GM04503 (cell line): ENCODE data around the gene SOCS6.
A peak's percentile ranks its signal among the peaks of the same experiment; 100 is the strongest.
"Not testable (repeated sequence)": the region's sequence is repeated elsewhere in the genome, so short reads cannot be mapped to it uniquely, and the experiment has no call there.

Source experiments
- DNase-seq: peaks from one replicate; pipeline ENCODE4 v3.0.0-alpha.2; 2012; ENCODE audit warnings: low read depth

The SOCS6 gene, protein sequence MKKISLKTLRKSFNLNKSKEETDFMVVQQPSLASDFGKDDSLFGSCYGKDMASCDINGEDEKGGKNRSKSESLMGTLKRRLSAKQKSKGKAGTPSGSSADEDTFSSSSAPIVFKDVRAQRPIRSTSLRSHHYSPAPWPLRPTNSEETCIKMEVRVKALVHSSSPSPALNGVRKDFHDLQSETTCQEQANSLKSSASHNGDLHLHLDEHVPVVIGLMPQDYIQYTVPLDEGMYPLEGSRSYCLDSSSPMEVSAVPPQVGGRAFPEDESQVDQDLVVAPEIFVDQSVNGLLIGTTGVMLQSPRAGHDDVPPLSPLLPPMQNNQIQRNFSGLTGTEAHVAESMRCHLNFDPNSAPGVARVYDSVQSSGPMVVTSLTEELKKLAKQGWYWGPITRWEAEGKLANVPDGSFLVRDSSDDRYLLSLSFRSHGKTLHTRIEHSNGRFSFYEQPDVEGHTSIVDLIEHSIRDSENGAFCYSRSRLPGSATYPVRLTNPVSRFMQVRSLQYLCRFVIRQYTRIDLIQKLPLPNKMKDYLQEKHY

GRCh38 chr18:70288851-70289328 is at the start of gene SOCS6:
Gene SOCS6, plus strand, starts transcription at chr18:70289045. Its CDS starts 35,624 bp downstream, at chr18:70324669.
- no peak for DNase-seq

DNA sequence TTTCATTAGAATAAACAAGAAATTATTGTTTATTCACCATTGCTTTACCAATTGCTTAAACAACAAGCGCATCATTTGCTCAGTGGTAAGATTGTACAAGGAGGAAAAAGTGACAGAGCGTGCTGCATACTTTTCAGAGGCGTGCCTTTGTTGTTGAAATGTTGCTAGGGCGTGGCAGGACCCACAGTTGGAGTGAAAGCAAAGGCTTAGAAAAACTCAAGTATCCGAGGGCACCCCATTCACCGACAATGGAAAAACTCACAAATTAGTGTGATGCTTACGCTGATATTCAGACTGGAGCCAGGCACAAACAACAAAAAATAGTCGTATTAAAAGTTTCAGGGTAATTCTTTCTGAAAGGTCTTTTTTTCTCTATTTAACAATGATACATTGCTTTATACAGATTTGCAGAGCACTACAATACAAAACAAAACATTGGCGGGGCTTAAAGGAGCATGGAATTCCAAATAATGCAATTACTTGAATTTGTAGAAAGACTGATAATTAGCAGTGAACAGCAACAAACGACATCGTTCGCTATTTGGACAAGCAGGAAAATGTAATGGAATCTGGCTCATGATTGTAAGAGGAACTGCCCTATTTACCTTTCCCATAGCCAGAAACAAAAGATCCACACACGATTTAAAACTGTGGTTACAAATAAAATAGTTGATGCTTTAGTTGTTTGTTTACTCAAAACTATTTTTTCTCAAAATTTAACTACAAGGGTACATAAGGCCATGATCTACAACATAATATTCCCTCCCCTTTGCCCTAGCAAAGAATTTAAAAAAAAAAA is 45.5 kb upstream of the SOCS6 start:
- no peak for DNase-seq

DNA sequence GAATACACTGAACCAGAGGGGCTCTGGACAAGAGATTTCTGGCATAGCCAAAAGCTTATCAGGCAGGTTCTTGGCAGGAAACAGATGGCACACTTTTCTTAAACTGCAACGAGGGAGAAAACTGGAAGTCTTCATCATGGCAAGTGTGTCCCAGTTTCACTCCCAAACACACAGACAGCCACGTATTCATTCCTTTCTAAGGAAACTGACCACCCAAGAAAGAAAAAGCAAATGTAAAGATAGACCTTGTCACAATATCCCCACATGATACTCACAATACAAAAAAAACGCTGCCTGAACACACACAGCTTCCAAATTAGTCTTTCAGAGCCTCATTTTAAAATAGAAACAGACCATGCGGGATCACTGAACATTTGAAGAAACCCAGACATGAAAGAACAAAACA is 42.8 kb upstream of the SOCS6 start:
- DNase-seq, result no peak

GRCh38 chr18:70249118-70249517 is 39.7 kb upstream of the SOCS6 start:
- peak; percentile 19 for DNase-seq

GRCh38 chr18:70249861-70250260 is 39.0 kb upstream of the SOCS6 start:
- not testable (repeated sequence) for DNase-seq

- no peak for DNase-seq
These were observed 38.1 kb upstream of the SOCS6 start for GRCh38 chr18:70250781-70251180.

DNA sequence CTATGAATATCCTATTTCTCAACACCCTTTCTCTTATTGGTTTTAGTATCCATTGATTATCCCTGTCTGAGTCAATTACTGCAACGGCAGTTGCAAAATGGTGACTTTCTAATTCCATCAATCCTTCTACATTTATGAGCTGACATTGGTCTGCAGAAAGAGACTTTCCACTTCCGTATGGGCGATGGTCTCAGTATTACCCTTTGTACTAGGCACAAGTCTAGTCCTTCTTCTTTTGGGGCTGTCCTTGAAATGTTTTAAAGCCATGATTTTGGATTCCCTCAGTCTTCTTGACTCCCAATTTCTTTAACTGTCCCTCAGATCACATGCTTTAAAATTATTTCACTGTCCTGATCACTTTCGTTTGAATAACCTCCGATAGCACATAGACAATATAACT is 32.7 kb upstream of the SOCS6 start:
- DNase-seq, result no peak

GRCh38 chr18:70256994-70257393 is 31.9 kb upstream of the SOCS6 start:
- DNase-seq, result no peak

GRCh38 chr18:70258243-70258642 is 30.6 kb upstream of the SOCS6 start:
- DNase-seq, result no peak

DNA sequence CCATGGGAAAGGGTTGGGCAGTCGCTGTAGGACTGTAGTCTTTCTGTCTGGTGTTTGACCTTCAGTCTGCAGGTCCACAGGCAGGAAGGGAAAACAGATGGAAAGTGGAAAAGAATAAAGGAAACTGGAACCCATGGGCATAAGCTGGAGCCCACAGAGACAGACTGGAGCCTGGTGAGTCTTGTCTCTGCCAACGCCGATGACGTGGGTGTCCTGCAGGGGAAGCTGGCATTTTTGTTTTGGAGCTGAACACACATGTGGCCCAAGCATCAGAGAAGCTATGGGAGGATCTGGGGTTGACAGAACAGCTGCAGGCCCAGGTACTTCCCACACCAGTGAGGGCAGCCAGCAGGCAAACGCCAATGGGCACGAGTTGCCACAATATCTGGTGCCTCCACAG is 28.2 kb upstream of the SOCS6 start:
- DNase-seq, result no peak

DNA sequence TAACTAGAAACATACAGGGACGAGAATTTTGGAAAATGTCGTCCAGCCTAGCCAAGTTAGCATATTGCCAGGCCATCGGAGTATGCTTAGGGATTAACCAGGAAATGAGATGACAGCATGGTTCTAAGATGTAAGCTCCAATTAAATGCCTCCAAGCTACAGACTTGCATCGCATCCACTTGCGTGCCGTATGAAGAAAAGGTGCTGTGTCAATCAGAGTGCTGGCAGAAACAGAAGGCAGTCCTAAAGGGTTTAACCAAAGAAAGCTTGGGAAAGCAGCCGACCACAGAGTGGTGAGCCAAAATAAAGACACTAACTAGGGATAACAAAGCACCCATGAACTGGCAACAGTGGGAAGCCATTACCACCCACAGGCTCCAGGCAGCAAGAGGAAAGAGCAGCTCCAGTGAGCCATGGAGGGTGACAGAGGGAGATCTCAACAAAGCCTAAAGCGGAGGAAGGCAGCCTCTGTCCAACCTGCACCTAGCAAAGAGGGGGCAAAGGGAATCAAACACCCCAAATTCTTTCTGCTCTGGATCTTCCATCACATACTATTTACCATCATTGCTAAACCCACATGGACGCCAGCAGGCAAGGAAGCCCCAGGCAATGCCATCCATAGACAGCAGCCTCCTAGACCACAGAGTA is 27.6 kb upstream of the SOCS6 start:
- no peak for DNase-seq

- no peak for DNase-seq
These were observed 25.5 kb upstream of the SOCS6 start for GRCh38 chr18:70263336-70263735.

DNA sequence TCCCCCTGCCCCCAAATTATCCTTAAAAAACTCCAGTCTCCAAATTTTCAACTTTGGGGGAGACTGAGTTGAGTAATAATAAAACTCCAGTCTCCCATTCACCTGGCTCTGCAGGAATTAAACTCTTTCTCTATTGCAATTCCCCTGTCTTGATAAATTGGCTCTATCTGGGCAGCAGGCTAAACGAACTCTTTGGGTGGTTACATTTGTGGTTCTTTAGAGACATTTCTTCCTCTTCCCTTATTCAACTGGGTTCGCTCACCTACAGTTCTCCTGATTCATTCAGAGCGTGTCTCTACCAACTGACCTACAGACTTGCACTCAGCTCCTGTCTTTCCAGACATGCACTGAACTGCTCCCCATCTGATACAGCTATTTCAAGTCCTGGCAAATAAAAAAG is 17.1 kb upstream of the SOCS6 start:
- no peak for DNase-seq

DNA sequence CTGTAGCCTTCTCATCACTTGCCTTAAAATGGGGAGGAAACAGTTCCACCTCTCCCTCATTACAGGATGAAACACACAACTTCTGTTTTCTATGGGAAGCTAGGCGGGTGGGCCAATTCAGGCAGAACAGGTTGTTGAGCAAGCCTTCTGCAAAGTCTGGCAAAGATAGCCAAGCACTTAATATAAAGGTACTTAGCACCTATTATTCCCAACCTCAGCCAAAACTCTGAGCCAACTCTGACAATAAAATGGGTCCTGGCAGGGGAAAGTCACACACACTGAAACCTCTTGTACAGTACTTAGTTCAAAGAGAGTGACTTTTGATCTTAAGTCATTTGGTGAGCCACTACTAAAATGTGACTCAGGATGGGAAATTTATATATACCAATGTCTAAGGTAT is 15.8 kb upstream of the SOCS6 start:
- DNase-seq, result no peak

GRCh38 chr18:70276416-70277191 is 12.2 kb upstream of the SOCS6 start:
- no peak for DNase-seq

DNA sequence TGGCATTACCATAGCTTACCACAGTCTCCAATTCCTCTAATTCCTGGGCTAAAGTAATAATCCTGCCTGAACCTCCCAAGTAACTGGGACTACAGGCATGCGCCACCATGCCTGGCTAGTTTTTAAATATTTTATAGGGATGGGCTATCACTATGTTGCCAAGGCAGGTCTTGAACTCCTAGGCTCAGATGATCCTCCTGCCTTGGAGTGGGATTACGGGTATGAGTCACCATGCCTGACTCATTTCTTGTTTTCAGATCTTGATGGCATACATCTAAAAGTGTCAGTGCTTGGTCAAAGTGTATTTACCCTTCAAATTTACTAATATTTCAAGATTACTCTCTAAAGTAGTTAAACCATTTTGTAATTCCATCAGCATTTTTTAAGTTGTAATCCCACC is 9.4 kb upstream of the SOCS6 start:
- DNase-seq, result no peak

DNA sequence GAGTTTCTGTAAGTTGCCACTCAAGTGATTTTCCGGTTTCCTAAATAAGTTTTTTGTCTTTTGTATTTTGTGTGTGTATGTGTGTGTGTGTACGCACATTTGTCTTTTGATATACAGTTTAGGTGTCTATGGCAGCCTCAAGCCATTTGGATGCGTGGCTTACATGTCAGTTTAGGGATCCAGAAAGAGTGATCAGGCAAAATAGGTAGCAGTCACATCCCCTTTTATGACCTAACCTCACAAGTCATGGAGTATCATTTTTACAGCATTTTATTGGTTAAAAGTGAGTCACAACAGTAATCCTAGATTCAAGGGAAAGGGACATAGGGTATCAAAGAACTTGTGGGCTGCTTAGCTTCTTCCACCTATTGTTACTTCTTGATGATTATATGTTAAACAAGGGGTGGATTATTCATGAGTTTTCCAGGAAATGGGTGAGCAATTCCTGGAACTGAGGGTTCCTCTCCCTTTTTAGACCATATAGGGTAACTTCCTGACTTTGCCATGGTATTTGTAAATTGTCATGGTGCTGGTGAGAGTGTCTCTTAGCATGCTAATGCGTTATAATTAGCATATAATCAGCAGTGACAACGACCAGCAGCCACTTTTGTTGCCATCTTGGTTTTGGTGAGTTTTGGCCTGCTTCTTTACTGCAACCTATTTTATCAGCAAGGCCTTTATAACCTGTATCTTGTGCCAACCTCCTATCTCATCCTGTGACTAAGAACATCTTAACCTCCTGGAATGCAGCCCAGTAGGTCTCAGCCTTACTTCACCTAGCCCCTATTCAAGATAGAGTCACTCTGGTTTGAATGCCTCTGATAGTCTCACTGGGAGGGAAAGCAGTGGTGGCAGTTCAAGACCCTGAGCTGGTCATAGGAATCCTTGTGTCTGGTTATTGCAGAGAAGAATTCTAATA is 8.6 kb upstream of the SOCS6 start:
- DNase-seq, result no peak

- no peak for DNase-seq
These were observed 3.7 kb upstream of the SOCS6 start for GRCh38 chr18:70284976-70285620.

DNA sequence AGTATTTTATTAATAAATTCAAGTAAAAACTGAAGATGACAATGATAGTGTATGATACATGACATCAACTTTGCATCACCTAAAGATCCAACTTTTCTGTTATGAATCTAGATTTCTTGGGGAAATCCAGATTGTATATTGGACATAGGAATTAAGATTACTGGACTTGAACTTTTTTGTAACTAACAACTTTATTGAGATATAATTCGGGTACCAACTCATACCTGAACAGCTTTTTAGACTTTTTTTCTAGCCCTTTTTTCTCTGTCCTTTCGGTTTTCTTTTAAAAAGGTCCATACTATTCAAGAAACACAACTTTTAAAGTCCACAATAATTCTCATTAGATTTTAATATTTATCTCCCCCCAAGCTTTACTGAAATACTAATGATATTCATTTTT is 1.1 kb upstream of the SOCS6 start:
- DNase-seq, result no peak
